ENCODE data around the gene ALDH18A1.

The ALDH18A1 gene

DNA sequence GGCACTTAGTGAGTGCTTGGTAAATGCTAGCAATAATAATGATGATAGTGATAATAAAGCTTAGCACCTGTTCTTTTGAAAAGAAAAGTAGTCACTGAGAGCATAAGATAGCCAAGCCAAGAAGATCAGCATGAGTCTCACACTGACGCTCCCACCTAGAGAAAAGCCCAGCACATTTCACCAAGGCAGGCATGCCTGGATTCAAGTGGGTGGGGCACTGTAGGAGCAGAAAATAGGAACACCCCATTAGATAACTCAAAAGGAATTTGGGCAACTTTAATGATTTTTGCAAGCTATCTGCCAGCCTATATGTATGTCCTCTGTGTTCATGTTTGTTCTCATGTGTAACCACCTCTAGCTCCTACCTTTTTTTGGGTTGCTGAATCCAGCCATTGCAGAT lies 77.2 kb downstream of the ALDH18A1 start:
- DNase-seq (ENCODE audit: low spot score): no peak

DNA sequence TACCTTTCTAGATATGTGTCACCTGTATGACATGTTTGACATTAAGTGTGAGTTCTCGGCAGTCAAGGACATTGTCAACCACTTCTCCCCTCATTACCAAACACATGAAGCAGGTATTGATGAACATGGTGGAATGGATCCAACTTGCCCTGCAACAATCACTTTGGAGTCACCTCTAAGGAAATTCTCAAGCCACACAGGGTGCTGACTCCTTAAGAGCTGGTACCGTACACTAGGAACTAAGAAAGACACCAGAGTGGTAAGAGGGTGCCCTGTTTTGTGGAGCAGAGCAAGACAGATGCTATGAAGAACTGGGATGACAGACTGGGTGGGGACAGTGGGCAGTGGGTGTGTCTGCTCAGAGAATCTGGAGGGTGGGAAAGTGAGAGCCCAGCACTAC lies 77.9 kb downstream of the ALDH18A1 start:
- DNase-seq (ENCODE audit: low spot score): no peak

DNA sequence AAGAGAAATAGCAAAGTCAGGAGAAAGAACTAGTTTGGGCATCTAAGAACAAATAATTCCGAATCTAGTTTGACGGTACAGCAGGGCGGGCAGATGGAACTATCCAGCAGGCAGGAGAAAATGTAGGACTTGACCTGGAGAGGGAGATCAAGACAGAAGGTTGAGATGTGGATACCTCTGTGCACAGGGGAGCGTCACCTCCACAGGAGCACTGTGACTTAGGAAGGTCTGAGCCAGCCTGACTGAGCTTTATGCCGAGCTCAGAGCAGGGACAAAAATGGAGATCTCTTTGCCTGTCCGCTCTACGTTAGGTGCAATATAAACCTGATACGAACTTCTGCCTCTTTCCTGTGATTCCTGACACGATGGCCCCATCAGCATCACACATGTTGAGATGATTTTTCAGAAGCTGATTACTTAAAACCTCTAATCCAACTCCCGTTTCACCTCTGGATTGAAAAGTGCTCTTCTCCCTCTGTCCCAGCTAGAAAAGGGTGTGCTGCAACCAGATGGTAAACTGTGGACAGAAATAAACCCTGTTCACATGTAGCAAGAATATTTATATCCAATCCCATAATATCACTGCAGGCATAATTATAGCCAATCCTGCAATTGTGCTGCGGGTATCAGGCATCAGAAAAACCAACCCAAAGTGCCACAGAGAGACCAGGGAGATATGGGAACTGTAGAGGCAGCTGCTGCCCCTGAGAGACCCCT lies 81.7 kb downstream of the ALDH18A1 start:
- DNase-seq (ENCODE audit: low spot score): no peak

DNA sequence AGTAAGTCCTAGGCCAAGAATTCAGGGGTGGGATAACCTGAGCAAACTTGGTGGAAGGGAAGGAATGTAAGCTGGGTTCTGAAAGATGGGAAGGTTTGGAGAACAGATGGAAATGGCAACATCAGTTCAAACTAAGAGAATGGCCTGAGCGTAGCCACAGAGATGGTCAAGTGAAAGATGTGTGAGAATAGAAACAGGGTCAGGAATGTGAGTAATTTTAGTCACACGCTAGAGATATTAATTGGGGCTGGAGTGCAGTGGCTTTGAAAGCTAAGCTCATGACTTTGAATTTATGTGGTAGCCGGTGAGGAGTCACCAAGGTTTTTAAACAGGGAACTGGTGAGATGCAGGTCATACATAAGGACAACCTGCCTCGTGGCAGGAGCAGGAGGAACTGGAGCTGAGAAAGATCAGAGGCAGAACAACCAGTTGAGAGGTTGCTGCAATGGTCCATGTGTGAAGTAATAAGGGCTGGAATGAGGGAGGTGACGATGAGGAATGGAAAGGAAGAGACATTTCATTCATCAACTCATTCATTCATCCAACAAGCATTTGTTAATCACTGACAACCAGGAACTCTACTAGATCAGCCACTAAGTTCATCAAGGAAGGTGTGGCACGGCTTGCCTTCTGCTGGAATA lies 82.4 kb downstream of the ALDH18A1 start:
- DNase-seq (ENCODE audit: low spot score): no peak

DNA sequence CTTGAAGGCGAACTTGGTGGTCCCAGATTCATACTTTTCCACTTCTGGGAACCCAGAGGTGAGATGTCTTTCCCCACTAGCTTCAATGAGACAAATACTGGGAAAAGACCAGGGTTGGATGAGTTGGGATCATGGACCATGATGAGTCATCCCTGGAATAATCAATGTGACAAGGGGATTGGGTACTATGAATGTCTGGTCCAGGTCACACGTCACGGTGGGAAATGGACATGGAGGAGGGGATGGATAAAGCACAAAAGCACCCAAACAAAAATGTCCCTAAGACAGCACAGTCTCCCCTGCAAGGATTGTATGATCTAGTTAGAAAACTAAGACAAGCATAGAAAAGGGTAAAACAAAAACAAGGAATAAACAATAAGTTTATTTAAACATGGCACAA lies 83.0 kb downstream of the ALDH18A1 start:
- no peak for DNase-seq (ENCODE audit: low spot score)

DNA sequence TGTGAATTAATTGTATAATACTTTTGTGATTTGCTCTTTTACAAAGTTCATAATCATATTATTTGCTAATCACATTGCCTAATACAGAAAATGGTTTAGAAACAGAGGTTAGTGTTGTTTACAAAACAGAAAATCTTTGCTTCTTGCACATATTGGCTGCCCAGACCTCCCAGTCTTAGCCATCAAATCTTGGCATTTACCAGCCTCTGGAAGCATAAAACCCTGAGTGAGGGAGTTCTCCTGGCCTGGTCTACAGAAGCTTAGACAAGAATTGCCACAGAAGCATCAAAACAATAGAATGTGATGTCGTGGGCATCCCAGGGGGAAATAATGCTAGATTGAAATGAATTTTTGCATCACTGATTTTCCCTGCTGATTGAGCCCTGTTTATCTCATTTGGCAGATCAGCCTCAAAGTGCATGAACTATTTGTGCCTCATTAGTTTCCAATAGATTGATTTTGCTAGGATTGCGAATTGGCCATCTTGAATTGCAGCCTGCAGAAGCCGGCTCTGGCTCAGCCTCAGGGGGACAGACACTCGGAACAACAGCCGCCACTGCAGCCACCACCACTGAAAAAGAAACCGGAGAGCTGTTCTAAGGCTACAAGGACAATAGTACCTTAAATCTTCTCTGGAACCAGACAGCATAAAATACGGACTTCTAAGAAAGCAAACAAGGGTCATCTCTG lies 84.2 kb downstream of the ALDH18A1 start:
- no peak for DNase-seq (ENCODE audit: low spot score)

DNA sequence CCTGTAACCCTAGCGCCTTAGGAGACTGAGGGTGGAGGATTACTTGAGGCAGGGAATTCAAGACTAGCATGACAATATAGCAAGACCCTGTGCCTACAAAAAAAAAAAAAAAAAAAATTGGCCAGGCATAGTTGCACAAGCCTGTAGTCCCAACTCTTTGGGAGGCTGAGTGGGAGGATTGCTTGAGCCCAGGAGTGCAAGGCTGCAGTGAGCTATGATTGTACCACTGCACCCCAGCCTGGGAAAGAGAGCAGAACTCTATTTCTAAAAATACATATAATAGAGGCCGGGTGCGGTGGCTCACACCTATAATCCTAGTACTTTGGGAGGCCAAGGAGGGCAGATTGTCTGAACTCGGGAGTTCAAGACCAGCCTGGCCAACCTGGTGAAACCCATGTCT lies 85.1 kb downstream of the ALDH18A1 start:
- DNase-seq (ENCODE audit: low spot score): no peak

DNA sequence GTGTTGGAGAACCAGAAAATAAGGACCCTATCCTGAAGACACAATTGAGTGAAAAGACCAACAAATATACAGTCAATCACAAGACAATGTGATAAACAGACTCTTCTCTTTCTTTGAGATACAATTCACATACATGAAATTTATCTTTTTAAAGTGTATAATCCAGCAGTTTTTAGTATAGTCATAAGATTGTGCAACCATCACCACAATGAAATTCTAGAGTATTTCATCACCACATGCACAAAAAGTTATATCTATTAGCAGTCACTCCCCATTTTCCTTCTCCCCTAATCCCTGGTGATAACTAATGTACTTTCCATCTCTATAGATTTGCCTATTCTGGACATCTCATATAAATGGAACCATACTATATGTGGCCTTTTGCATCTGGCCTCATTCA lies 87.1 kb downstream of the ALDH18A1 start:
- DNase-seq (ENCODE audit: low spot score): no peak

DNA sequence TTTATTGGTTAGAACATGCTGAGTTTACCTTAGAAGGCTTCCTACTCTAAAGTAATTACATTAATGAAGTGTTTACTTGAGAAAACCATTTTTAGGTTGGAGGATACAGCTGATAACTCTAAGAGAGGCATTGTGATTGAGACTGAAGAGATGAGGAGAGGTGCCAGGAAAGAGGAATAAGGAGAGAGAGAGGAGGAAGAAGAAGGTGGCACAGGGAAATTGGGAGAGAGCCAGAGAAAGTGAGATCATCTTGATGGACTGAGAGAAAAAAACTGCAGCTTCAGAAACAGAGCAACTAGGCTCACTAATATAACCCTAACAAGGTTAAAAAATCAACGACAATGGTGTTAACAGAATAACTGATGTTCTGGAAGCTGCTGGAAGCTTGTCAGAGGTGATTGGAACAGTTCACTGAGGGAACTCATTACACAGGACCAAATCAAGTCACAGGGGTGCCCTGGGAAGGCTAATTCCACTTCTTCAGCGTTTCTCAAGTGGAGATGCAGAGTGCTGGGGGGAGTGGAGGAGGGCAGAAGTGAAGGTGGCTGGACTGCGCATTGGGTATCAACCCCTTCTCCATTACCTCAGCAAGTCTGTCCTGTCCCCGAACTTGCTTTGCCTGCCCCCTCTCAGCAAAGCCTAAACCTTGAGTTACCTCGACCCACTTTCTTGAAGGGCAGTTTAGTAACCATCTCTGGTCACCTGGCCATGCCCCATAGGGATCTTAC lies 88.4 kb downstream of the ALDH18A1 start:
- no peak for DNase-seq (ENCODE audit: low spot score)

DNA sequence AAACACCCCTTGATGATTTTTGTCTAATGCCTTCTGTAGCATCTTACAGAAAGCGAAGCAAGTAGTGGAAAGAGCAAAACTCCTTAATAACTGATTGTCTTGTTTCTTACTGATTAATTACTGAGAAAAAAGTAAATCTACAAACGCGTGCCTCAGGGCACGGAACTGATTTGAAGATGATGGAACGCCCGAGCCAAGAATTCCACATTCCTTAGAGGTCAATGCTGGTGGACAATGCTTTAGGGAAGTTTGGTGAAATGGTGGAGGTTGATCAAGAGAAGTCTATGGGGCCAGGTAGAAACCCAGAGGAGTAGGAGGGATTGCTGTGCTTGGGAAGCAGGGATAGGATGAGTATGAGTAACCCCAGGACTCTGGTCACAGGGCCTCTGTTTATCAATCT lies 90.4 kb downstream of the ALDH18A1 start:
- DNase-seq (ENCODE audit: low spot score): no peak

DNA sequence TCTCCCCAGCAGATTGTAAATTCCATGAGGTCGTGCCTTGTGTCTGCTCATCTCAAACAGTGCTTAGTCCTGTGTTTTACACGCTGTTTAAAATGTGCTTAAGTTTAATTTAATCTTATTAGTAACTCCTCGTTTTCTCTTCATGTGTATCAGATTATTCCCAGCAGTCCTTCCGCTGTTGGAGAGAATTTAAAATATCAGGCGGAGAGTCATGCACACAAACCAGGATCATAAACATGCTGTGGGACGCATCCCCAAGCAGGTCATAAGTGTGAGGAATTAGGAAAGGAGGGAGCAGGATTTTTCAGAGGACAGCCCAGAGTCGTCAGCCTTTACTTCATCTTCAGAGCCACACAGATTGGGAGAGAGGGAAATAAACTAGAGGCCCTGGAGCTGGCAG lies 91.2 kb downstream of the ALDH18A1 start:
- no peak for DNase-seq (ENCODE audit: low spot score)

DNA sequence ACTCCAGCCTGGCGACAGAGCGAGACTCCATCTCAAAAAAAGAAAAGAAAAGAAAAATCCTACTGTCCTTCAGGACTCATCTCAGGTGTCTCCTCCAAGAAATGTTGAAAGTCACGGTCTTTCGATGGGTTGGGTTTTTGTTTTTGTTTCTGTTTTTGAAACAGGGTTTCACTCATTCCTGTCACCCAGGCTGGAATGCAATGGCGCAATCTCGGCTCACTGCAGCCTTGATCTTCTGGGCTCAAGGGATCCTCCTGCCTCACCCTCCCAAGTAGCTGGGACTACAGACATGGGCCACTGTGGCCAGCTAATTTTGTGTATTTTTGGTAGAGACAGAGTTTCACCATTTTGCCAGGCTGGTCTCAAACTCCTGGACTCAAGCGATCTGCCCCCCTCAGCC lies 92.2 kb downstream of the ALDH18A1 start:
- DNase-seq (ENCODE audit: low spot score): no peak

DNA sequence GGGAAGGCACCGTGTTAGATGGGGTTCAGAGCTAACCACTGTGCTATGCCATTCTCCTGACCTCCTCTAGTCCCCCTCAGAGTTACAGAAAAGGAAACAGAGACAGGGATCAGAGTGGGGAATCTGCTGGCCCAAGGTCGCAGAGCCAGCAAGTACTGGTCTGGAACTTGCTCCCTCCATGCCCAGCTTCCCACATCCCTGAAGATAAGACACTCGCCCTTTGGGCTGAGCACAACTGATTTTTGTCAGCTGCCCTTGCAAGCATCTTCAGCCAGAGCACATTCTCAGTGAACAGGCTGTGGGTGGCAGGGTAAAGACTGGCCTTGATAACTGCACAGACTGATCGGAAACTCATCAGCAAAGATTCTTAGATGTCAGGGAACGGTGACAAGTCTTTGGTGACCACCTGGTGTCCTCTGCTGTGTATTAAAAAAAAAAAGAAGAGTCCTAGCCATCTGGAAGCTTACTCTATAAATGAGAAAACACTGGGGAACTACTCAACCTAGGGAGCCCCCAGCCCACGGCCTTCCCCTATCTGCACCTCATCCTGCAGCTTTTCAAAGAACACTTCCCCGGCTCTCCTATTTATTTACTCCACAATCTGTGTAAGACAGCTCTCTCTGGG lies 94.1 kb downstream of the ALDH18A1 start:
- DNase-seq (ENCODE audit: low spot score): no peak

DNA sequence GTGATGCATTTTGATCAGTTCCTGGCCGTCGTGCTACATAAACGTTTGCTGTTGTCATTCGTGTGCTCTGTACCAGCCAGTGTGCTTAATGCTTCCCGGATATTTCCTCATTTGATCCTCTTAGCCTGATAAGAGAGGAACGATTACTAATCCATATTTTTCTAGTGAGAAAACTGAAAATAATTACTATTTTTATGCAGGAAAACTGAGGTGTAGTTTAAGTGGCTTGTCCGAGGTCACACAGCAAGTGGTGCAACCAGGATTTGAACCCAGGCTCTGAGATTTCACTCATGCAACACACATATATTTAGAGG lies 94.7 kb downstream of the ALDH18A1 start:
- DNase-seq (ENCODE audit: low spot score): no peak

DNA sequence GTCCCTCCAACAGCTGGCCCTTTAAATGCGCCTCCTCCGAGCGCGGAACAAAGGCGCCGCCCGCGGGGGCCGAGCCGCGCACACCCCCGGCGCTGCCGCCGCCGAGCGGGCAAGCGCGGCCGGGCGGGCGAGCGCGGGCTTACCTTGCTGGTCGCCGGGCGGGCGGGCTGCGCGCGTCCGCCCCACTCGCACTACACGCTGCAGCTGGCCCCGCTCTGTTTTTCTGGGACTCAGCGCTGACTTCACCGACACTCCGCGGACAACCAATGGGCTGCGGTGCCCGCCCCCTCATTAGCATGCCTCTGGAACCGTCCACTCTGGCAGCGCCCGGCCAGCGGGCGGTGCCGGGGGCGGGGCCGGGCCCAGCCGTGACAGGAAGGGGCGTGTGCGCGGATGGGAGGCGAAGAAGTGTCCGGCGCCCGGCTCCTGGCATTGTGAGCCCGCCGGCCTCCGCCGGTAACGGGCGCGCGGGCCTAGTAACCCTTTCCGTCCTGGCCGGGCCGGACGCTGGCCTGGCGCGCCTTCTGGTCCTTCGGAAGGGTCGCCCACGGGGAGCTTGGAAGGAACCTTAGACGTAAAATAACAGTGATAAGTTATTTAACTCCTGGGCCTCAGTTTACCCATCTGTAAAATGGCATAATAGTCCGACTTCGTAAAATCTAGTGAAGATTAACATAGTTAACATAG lies 95.2 kb downstream of the ALDH18A1 start, which contains the start of gene SORBS1:
TSS of gene SORBS1 (minus strand) at position 195 of the 687 bp plus-strand sequence. CDS start 120,236 bp downstream, outside the sequence.
- peak; percentile 93 for DNase-seq (ENCODE audit: low spot score)

DNA sequence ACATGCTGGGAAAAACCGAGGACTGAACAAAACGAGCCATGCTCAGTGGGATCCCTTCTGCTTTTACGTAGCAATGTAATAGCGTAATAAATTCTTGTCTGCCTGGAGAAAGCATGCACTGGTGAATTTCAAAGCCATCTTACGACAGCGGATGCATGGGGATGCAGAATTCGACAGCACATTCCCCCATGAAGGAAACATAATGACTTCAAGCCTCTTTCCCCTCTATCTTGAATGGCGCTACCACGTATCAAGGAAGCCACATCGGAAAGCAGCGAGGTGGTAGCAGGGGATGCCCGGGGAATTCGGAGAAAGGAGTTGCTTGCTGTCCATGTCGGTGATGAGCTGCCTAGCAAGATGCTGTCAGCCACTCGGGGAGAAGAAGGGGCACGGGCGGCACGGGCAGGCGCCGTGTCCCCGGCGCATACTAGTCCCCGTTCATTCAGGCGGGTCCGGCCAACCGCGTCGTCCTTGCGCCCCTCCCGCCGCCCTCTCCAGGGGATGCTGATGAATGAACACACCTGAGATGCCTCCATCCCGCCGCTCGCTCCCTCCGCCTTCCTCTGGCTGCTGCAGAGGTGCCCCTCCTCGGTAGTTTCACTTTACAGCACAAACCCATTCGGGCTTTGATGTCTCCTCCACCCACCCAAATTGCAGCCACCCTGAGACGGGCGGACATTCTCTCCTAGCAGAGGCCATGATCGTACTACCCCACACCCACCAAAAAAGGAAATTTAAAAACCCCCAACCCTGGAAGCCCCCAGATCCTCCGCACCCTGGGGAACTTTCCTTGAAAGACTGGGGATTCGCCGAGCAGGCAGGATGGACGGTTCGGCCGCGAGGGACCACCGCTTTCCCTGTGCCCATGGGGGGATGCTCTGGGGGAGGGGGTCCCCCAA lies 96.0 kb downstream of the ALDH18A1 start:
- peak; percentile 34 for DNase-seq (ENCODE audit: low spot score)

DNA sequence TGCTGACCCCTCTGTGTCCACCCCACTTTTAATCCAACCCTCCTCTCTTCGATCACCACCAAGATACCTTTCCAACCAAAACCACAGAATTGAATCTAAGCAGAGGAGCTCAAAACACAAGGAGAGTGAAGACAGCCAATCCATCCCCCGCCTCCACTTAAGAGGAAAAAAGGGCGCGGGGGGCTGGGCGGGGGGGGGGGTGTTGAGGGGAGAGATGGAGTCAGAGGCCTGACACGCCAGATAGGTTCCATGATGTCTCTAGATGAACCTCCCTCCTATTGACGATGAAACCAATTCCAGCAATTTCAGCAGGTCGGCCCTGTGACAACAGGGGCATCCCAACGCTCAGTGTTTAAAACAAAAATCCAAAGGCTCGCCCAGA lies 96.6 kb downstream of the ALDH18A1 start:
- no peak for DNase-seq (ENCODE audit: low spot score)

DNA sequence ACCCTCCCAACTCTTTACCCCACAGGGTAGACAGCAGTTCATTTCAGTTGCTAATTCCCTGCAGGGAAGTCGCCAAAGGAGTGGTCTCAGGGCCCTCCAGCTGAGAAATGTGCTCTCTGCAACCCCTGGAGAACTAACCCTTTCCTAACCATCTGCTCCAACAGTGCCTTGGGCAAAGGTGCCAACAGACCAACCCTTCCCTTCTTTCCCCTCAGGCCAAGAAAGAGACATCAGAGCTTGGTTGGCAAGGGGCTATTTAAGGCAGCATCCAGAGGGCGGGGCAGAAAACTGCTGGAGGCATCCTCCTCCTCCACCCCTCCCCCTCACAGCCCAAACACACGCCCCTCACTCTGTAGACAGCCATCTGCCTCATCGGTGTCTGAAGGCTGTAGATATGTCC lies 97.0 kb downstream of the ALDH18A1 start:
- DNase-seq (ENCODE audit: low spot score): no peak

DNA sequence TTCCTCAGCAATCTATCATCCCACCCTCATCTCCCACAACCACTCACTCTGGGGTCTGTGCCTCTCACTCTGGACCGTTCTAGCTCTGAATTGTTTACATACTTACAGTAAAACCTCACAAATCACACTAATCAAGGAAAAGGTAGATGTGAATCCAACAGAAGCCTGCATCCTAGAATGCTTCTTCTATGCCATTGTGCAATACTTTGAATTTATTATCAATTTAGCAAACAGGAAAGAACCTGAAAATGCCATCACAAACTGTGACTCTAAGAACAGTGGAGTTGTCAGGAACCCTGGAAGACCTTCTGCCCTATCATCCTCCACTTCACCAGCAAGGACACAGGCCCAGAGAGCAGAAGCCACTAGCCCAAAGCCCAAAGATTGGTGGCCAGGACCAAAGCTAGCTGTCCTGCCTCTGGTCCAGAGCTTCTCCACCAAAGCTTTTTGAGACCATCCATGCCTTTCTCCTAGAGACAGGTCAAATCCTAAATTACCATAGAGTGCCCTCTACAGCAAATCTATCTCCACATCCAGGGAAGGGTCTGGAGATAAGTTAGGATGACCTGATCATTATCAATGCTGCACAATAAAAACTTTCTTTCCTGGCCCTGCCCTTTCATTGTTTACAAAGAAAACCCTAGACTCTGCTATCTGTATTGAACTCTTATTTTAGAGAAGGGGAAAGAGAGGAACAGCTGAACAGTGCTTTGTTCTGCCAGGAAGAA lies 97.8 kb downstream of the ALDH18A1 start:
- no peak for DNase-seq (ENCODE audit: low spot score)
